GM19438 (cell line): Measurements from ENCODE around the gene SPACA6.
"Not testable (repeated sequence)": the region's sequence is repeated elsewhere in the genome, so short reads cannot be mapped to it uniquely, and the experiment has no call there.

Experiments
- ATAC-seq: cut with Tn5 transposase; IDR thresholded peaks from one replicate; pipeline ENCODE4 v1.9.1; 2021; ENCODE audit warnings: low read depth; ENCODE audit not compliant: unreplicated experiment

SPACA6 gene, protein sequence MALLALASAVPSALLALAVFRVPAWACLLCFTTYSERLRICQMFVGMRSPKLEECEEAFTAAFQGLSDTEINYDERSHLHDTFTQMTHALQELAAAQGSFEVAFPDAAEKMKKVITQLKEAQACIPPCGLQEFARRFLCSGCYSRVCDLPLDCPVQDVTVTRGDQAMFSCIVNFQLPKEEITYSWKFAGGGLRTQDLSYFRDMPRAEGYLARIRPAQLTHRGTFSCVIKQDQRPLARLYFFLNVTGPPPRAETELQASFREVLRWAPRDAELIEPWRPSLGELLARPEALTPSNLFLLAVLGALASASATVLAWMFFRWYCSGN

DNA sequence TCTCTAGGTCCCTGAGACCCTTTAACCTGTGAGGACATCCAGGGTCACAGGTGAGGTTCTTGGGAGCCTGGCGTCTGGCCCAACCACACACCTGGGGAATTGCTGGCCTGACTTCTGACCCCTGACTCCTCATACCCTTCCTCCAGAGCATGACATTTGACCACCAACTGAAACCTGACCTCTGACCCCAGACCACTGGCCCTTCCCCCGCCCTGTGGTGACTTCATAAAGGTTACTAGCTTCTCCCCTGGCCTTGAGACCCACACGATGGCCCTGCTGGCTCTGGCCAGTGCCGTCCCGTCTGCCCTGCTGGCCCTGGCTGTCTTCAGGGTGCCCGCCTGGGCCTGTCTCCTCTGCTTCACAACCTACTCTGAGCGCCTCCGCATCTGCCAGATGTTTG, at the start of gene SPACA6:
Gene SPACA6, plus strand, starts transcription at position 71 of the 400 bp plus-strand sequence. Its CDS starts 197 bp downstream, at position 268.
- ATAC-seq = no peak

DNA sequence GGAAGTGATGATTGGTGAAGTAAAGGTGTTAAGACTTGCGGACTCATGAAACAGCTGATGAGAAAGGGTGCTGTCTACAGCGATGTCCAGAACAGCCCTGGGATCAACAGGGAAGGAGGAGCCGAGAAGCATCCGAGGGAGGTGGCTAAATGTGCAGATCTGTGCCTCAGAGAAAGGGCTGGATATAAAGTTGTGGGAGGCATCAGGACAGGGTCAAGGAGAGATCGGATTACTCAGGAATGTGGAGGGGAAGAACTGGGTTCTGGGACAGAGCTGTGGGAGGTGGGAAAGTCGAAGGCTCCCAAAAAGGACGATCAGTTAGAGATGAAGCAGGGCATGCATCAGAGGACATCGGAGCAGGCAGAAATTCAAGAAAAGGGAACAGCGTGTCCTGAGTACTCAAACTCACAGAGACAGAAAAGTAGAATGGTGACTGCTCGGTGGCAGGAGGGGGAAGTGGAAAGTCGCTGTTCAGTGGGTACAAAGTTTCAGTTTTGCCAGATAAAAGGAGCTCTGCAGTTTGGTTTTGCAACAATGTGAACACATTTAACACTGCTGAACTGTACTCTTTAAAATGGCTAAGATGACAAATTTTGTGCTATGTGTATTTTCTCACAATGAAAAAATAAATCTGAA, 48.4 kb upstream of the SPACA6 start:
- ATAC-seq = no peak

DNA sequence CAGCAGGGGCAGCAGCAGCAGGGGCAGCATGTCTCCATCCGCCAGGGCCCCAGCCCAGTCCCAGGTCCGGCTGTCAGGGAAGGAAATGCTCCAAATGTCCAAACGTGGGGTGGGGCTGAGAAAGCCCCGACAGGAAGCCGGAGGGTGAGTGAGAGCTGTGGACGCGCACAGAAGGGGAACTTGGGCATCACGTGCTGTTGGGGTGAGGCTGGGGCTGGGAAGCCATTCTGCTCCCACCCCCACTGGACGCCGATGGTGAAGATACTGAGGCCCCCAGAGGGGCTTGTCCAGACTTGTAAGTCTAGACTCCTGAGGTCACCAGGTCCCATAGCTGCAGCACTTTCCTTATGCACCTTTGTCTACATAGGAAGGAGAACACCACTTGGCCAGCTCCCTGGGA, 46.4 kb upstream of the SPACA6 start, which contains the start of gene SIGLEC14:
Gene SIGLEC14, minus strand, starts transcription at position 96 of the 400 bp plus-strand sequence. Its CDS starts 66 bp downstream, at position 30.
- not testable (repeated sequence) for ATAC-seq

DNA sequence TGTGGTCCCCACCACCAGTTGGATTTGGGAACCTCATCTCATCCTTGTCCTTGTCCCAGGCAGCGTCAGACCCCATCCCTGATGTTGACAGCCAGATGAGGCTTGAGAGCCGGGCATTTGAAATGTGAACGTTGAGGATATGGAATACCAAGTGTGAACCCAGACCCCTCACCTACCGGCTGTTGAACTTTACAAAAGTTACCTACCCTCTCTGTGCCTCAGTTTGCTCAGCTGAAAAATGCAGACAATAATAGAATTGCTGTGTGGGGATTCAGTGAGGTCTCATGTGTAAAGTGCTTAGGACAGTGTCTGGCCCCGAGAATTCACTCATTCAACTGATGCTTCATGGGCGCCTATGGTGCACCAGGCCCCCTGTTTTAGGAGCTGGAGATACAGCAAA, 45.8 kb upstream of the SPACA6 start:
- no peak for ATAC-seq

DNA sequence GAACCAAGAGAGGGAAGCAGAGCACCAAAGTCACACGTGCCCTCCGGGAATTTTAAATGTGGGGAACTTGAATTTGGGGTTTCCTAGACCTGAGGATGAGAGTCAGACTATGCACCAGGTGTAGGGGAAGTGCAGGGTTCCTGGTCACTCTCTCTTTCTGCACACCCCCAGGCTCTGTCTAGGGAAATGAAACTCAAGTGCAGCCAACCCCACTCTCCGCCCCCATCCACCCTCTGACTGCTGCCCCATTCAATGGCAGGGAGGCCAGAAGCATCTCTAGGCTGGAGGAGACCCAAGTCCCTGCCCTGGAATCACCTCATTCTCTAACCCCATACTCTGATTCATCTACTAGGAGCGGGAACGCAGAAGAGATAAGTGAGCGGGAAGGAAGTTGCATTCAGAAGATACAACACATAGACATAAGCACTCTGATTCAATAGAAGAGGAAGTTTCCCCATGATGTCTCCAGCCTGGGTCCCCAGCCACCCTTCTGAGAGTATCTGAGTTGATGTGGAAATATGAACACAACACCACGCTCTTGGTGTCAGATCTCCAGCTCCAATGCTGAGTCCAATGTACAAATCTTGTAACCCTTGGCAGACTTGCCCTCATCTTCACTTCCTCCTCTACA, 41.8 kb upstream of the SPACA6 start:
- no peak for ATAC-seq

DNA sequence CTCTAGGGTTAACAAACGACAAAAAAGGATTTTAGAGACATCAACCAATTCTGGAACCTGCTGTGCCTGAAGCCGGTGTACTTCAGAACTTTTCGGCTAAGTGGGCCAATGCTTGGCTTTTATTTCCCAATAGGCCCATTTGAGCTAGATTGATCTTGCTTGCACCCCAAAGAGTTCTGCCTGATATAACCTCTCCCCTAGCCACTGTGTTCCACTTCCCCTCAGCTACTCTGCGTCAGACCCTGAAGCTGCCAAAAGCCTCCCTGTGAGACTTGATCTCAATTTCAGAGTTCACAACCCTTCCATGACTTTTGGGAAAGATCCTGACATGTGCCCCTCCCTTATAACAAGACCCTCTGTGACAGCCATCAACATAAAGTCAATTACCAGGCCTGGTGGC, 40.9 kb upstream of the SPACA6 start:
- no peak for ATAC-seq

DNA sequence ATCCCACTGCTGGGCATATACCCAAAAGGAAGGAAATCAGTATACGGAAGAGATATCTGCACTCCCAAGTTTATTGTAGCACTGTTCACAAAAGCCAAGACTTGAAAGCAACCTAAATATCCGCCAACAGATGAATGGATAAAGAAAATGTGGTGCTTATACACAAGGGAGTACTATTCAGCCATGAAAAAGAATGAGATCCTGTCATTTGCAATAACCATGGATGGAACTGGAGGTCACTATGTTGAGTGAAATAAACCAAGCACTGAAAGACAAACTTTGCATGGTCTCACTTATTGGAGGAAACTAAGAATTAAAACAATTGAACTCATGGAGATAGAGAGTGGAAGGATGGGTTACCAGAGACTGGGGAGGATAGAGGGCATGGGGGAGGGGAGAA, 40.0 kb upstream of the SPACA6 start:
- no peak for ATAC-seq

DNA sequence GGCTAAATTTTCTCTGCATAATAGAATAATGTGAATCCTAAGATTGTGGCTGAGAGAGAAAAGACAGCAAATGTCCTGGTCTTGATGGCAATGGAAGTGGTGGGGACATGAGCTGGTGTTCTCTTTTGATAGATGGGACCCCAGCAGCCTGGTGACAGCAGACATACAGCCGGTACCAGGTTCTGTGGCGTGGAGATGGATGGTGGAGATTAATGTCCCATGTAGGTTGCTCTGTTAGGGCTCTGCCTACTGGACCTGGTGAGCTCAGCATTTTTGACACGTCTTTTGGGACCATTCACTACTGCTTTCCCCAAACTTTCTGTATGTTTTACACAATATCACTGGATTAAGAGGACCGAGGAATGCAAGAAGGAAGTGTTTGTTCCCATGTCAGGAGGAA, 38.3 kb upstream of the SPACA6 start:
- ATAC-seq = no peak

DNA sequence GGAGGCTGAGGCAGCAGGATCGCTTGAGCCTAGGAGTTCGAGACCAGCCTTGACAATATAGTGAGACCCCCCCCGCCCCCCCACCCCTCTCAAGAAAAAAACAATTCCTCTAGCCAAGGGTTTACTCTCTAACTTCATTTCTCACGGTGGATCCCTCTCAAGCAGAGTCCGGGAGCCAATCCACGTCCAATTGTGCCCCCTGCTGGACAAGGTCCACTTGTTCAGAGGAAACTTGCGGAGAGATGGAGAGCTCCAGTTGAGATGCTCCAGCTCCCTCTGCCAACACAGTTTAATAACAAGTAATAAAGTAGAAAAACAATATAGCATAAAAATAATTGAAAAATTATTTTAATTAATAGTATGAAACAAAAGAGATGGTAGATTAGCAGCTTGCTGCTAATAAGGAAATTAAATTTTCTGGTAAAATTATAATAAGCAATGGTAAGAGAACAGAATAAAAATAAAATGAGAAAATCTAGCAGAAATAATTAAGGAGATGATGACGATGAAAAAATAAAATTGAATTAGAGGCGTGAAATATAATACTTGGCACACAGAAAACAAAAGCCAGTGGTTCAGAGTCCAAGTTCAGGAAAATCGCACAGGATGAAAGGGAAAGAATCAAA, 32.0 kb upstream of the SPACA6 start:
- ATAC-seq = no peak

DNA sequence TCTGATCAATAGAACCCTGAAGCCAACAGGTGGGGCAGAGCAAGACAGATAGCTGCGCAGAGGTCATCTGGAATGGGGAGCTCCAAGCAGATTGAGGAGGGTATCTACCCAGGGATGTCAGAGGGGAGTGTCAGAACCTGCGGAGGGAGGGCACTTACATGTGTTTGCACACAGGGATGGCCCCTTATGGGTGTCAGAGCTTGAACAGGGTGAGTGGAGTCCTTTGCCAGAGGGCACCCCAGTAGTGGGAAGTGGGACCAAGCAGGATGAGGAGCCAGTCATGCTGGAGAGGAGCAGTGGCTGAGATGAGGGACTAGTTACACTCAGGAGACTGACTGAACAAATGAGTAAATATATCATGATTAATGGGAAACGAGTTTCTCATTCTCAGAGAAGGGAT, 29.5 kb upstream of the SPACA6 start:
- ATAC-seq = no peak

DNA sequence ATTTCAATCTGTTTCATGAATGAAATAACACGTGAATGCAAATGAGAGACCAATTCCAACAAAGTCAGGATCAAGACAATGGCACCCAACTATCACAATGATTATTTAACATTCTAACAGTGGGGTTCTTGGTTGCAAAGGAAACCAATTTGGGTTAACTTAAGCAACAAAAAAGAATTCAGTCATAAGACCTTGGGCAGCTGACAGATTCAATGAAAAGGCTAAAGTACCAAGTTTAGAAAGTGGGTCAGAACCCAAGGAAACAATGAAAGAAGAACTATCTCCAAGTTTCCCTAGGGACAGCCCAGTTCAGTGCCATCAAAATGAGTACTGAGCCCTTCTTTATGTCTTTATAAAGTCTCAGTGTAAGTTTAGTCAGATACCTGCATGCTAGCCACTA, 29.0 kb upstream of the SPACA6 start:
- no peak for ATAC-seq

DNA sequence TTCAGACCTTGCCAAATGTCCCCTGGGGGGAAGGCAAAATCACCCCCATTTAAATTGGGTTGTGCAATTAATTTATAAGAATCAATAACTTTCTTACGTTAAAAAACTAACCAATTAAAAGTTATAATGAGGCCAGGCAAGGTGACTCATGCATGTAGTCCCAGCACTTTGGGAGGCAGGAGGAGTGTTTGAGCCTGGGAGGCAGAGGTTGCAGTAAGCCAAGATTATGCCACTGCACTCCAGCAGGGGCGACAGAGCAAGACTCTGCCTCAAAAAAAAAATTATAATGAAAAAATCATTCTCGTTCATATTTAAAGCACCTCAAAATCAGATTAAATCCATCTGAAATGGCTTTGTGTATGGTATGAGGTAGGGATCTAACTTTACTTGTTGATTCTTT, 28.1 kb upstream of the SPACA6 start:
- ATAC-seq = no peak

DNA sequence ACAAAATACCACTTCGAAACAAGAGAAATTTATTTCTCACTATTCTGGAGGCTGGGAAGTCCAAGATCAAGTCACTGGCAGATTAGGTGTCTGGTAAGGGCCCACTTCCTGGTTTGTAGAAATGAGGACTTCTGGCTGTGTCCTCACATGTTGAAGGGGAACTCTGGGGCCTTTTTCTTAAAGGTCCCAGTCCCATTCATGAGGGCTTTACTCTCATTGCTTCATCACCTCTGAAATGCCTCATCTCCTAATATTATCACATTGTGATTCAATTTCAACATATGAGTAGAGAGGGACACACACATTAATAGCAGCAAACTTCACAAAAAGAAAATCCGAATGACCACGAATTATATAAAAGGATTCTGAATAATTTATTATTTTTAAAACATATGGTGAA, 24.9 kb upstream of the SPACA6 start:
- no peak for ATAC-seq

DNA sequence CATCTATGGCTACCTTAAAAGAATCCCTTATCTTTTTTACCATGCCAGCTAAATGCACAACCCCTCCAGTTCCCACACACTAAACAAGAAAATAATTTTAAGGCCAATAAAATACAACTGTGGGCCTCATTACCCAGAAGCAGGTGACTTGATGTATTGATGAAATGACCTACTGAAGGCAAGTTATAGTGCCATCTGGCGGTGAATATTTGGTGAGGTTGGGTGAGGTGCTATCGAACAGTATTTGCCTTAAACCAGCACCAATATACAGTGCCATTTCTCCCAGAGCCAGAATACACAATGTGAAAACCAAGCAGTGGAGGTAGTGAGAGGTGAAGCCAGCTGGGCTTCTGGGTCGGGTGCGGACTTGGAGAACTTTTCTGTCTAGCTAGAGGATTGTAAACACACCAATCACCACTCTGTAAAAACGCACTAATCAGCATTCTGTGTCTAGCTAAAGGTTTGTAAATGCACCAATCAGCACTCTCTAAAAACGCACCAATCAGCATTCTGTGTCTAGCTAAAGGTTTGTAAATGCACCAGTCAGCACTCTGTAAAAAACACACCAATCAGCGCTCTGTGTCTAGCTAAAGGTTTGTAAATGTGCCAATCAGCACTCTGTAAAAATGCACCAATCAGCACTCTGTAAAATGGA, 17.1 kb upstream of the SPACA6 start:
- ATAC-seq = not testable (repeated sequence)

DNA sequence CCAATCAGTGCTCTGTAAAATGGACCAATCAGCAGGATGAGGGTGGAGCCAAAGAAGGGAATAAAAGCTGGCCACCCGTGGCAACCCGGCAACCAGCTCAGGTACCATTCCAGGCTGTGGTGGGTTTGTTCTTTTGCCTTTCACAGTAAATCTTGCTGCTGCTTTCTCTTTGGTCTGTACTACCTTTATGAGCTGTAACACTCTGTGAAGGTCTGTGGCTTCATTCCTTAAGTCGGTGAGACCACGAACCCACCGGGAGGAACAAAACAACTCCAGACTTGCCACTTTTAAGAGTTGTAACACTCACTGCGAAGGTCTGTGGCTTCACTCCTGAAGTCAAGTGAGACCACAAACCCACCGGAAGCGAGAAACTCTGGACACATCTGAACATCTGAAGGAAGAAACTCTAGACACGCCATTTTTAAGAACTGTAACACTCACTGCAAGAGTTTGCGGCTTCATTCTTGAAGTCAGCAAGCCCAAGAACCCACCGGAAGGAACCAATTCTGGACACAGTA, 16.5 kb upstream of the SPACA6 start:
- ATAC-seq = no peak

DNA sequence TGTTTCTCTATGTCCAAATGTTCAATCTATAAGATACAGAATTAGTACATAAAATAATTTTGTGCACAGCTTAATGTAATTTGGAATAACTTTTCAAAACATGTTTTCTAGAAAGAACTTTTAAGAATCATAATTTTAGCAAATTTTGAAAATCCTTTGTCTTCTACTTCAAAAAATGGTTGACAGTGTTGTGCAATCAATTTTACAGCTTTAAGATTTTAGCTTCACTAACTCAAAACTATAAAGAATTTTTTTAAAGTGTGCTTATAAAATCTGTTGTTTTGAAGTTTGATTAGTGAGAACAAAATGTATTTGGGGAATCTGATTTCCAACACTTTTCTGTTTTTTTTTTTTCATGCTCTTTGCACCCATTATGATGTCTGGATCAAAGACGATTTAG, 12.7 kb upstream of the SPACA6 start:
- ATAC-seq = no peak

DNA sequence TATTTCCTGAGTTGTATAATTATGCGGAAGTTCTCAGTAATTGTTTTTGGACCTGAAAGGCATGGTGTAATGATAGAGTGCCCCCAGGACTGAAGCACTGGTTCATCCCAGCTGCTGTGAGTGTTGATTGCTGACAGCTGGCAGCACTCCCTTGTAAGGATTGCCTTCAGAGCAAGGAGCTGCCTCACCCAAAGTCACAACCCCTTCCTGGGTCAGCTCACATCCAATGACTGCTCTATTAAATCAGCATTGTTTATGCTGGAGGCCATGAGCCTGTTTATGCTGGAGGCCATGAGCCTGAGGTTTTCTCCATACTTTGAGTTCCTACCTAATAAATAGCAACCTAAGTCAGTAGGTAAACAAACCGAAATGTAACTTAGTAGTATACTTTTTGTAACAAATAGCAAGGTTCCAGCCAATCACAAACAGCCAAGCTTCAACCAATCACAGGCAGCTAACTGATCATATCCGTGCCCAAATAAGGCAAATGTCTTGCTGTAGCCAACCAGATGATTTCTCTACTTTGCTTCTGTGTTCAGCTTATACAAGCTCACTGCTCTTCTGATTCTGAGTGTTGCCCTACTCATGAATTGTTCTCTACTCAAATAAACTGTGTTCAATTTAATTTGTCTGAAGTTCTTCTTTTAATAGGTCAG, 11.7 kb upstream of the SPACA6 start:
- no peak for ATAC-seq

DNA sequence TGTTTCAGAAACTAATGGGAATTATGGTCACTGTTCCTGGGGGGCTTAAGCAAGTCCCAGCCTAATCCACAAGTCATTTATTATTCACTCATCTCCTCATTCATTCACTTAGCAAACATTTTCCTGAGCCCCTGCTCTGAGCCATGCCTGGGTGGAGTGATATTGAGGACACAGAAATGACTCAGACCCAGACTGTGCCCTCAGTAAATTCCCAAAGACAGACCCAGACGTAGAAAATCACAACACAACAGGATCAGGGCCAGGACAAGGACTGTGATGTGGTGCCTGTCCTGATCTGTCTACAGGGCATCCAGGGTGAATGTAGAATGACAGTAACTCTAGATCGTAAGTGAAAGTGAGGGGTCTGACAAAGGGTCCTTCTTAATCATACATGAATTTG, 7.0 kb upstream of the SPACA6 start:
- no peak for ATAC-seq

DNA sequence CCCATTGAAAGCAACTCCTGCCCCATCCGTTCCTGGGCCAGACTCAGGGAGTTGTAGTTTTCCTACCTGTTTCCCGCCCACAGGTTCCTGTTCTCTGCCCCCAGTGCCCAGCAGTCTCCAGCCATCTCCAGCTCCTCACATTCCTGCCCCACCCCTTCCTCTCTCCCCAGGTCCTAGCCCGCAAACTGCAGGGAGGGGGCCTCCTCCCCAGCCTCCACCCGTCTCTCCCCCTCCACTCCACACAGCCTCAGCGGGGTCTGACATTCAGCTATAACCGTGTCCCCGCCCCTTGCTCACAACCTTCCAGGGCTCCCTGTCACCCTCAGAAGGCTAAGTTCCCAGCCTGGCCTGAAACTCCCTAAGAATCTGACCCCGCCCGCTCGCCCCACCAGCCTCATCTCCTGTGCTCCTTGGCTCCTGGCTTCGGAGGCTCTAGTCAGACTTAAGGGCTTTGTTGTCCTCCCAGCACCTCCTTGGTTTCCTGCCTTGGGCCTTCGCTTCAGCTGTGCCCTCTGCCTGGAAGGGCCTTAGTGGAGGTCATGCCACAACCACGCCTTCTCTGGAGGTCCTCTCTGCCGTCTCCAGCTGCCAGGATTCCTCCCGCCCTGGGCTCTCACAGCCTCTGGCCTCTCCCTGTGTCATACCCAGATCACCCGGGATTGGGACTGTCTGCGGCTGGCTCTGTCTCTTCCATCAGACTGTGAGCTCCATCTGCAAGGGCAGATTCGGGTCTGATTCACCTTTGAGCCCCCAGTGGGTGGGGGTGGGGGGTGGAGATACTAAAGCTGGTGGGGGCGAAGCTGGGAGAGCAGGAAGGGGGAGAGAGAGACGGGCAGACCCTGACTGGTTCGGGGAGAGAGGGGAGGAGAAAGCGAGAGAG, 5.1 kb upstream of the SPACA6 start:
- ATAC-seq = no peak
